Ishikawa (cell line): ENCODE results near the gene LRR1.

Source experiments
- CEBPB ChIP-seq: IDR thresholded peaks from 2 replicates; pipeline ENCODE4 v1.6.1; 2012
- CREB1 ChIP-seq: IDR thresholded peaks from 2 replicates; pipeline ENCODE4 v1.6.1; 2012; ENCODE audit warnings: low read depth
- EGR1 ChIP-seq: IDR thresholded peaks from 2 replicates; pipeline ENCODE4 v1.6.1; 2012
- EP300 ChIP-seq: IDR thresholded peaks from 2 replicates; pipeline ENCODE4 v1.6.1; 2012; ENCODE audit warnings: borderline replicate concordance
- FOXM1 ChIP-seq: IDR thresholded peaks from 2 replicates; pipeline ENCODE4 v1.6.1; 2012; ENCODE audit warnings: low read depth, borderline replicate concordance
- NFIC ChIP-seq: IDR thresholded peaks from 2 replicates; pipeline ENCODE4 v1.6.1; 2012
- RAD21 ChIP-seq: IDR thresholded peaks from 2 replicates; pipeline ENCODE4 v1.6.1; 2012; ENCODE audit warnings: low read depth
- REST ChIP-seq: IDR thresholded peaks from 2 replicates; pipeline ENCODE4 v1.6.1; 2012; ENCODE audit warnings: low read depth, mild to moderate bottlenecking
- TAF1 ChIP-seq: IDR thresholded peaks from 2 replicates; pipeline ENCODE4 v1.6.1; 2012; ENCODE audit warnings: low read depth, mild to moderate bottlenecking
- TCF12 ChIP-seq: IDR thresholded peaks from 2 replicates; pipeline ENCODE4 v1.6.1; 2012; ENCODE audit warnings: low read depth
- TEAD4 ChIP-seq: IDR thresholded peaks from 2 replicates; pipeline ENCODE4 v1.6.1; 2012
- USF1 ChIP-seq: IDR thresholded peaks from 2 replicates; pipeline ENCODE4 v1.6.1; 2012
- YY1 ChIP-seq: IDR thresholded peaks from 2 replicates; pipeline ENCODE4 v1.6.1; 2012; ENCODE audit warnings: low read depth
- ZBTB7A ChIP-seq: IDR thresholded peaks from 2 replicates; pipeline ENCODE4 v1.6.1; 2012; ENCODE audit warnings: low read depth
- TF ChIP-seq, protein P1 (sequence below): IDR thresholded peaks from 2 replicates; pipeline ENCODE4 v1.6.1; 2012

The LRR1 gene

GRCh38 chr14:49578141-49578540 lies 20.6 kb upstream of the LRR1 start:
- TF ChIP-seq NFIC (no peak), TEAD4 (no peak), TCF12 (no peak), USF1 (no peak), ZBTB7A (no peak), FOXM1 (no peak), CREB1 (no peak), CEBPB (no peak)

DNA sequence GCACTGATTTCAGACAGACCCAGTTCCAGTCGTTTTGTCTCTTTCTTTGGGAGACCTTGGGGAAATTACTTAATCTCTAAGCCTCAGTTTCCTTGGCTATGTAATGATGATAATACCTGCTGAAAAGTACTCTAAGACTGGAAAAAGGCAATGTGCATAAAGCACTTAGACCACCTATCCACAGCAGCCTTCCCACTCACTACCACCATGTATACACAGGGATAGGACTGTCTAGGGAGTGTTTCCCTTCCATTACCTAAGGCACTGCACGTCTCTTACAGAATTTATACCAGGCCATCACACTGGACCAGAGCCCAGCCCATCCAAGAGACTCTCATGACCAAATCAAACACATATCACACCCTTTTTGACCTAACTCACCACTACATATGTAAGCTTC lies 18.9 kb upstream of the LRR1 start:
- TF ChIP-seq TAF1 (no peak), TEAD4 (no peak), TCF12 (no peak), USF1 (no peak), YY1 (no peak), EP300 (no peak), EGR1 (no peak), NFIC (no peak), CEBPB (no peak), ZBTB7A (no peak)
- TF ChIP-seq, protein P1, sequence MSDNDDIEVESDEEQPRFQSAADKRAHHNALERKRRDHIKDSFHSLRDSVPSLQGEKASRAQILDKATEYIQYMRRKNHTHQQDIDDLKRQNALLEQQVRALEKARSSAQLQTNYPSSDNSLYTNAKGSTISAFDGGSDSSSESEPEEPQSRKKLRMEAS = no peak

- TF ChIP-seq CEBPB = no peak
- TF ChIP-seq CREB1 = no peak
- no peak for TF ChIP-seq USF1
- no peak for TF ChIP-seq REST
- no peak for TF ChIP-seq TAF1
- no peak for TF ChIP-seq TEAD4
- no peak for TF ChIP-seq NFIC
- TF ChIP-seq EP300 = no peak
- TF ChIP-seq, protein P1 = no peak
- TF ChIP-seq ZBTB7A = no peak
Measured at GRCh38 chr14:49581209-49582112, 17.3 kb upstream of the LRR1 start.

GRCh38 chr14:49582113-49582977 lies 16.4 kb upstream of the LRR1 start:
- no peak for TF ChIP-seq TCF12
- no peak for TF ChIP-seq CREB1
- TF ChIP-seq NFIC = no peak
- TF ChIP-seq USF1 = no peak
- no peak for TF ChIP-seq TEAD4
- TF ChIP-seq ZBTB7A = no peak
- no peak for TF ChIP-seq CEBPB
- no peak for TF ChIP-seq REST
- TF ChIP-seq YY1 = no peak
- TF ChIP-seq EGR1 = no peak
- TF ChIP-seq TAF1 = no peak
- no peak for TF ChIP-seq FOXM1
- no peak for TF ChIP-seq RAD21
- TF ChIP-seq, protein P1 = no peak
- TF ChIP-seq EP300 = no peak
